Activated T-cell treated with anti-CD3 and anti-CD28 coated beads, Interleukin-2, amount 50 U/mL, for 1 hour (primary cell): Measurements from ENCODE around the gene IL1RAPL1.

Source experiments
- DNase-seq: peaks from one replicate; pipeline ENCODE4 v3.0.0-alpha.2; 2020

IL1RAPL1 gene

GRCh38 chrX:29545878-29546277, 958.6 kb downstream of the IL1RAPL1 start:
- no peak for DNase-seq

- no peak for DNase-seq
These were observed 960.6 kb downstream of the IL1RAPL1 start for GRCh38 chrX:29547877-29548276.

- no peak for DNase-seq
These were observed 966.3 kb downstream of the IL1RAPL1 start for GRCh38 chrX:29553542-29553941.

DNA sequence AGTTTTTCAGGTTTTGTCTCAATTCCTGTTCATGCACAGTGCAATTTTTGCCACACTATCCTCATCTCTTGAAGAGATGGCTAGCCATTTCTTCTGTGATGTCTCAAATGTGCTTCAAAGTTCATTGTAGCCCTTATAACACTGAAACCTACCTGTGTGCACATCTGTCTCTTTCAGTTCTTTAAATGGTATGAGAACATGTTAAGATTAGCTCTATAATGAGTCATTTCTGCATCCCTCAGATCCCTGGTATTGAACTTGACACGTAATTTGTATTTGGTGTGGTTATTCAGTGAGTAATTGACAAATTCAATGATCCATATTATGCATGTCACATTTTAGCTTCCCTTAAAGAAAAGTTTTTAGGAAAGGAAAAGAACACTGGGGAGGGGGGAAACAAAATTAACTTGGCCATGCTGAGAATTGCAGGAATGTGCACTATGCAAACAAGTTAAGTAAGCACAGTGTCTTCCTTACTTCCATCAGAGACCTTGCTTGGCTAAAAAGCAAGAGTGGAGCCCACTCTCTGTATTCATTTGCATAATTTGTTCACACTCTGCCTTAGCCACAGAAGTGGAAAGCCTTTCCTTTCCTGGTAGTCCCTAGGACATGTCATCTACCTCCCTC, 968.3 kb downstream of the IL1RAPL1 start:
- DNase-seq: no peak

DNA sequence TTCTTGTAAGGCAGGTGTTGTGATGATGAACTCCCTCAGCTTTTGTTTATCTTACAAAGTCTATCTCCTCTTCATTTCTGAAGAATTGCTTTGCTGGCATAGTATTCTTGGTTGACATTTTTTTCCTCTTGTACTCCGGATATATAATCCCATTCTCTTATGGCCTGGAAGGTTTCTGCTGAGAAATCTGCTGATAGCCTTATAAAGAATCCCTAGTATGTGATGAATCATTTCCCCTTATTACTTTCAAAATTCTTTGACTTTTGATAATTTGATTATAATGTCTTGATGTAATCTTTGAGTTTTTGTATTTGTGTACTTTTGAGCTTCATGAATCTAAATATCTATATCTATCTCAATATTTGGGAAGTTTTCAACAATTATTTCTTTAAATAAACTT, 972.8 kb downstream of the IL1RAPL1 start:
- DNase-seq: no peak

DNA sequence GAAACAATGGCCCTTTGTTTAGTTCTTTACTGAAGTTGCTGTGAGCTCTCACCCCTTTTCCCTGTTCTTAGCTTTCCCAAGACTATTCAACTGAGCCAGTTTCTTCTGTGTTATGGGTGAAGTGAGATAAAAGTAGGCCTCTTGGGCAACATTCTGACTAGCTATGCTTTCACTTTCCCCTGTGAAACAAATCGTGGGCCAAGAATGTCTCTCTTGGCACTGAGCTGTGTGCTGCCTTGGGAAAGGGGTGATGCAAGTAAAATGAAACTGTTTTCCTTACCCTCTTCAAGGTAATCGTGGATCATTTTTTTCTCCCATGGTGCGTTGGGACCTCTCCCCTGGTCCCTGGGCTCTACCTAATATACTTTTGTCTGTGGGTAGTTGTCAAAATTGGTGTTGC, 974.2 kb downstream of the IL1RAPL1 start:
- no peak for DNase-seq

DNA sequence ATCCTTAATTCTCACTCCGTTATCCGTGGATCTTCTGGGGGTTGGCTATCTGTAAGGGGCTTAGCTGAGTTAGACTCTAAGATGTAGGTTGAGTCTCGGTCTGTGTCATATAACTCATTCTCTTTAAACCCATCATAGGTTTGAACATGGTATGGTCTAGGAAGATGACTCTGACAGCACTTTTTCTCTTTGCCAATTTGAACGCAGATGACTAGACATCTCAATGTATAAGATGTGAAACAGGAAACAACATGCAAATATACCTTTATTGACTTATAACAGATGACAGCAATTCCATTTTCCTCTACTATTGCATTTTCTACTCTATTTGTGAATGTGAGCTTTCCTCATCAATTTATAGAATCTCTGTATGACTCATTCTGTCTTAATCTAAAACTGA, 993.3 kb downstream of the IL1RAPL1 start:
- no peak for DNase-seq

DNA sequence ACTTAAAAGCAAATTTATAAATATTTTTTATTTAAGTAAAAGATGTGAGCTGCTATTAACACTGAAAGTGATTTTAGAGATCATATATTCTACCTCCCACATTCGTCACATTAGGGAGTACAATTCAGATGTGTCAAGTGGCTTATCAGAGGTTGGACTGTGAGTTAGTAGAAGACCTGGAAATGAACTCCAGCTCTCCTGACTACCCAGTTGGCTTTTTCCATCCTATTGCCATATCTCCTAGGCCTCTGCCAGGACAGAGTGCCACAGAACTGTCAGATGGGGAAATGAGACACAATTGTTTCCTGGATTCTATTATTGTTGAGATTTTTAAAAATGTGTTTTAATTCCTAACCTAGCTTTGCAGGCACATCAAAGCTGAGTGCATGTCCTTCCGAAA, 994.0 kb downstream of the IL1RAPL1 start:
- no peak for DNase-seq

GRCh38 chrX:29587107-29587506, 999.9 kb downstream of the IL1RAPL1 start:
- no peak for DNase-seq

DNA sequence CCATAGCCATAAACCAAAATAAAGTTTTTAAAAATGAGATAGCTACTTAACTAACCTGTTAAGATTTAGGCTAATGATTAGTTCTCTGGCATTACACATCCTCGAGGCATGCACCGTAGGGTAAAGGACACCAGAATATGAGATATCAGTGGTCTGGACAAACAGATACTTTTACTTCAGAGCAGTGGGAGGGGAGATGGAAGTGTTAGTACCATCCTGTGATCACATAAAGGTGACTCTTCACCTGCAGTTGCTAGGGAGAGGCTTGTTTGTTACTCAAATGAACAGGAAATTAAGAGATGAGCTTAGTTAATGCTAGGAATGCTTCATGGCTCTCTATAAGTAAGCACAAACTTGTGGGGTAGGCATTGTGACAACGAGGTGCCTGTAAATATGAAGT, 1003.7 kb downstream of the IL1RAPL1 start:
- DNase-seq: no peak

DNA sequence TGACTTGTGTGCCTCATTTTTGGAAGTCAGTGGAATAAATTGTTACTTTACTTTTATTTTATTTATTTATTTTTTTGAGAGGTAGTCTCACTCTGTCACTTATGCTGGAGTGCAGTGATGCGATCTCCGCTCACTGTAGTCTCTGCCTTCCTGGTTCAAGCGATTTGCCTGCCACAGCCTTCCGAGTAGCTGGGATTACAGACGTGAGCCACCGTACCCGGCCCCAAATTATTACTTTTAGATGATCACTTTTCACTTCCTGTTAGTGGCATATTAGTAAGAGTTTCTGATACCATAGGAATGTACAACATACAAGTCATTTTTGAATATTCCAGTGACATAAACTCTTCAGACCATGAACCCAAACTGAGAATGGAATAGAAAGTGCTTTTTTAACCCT, 1017.1 kb downstream of the IL1RAPL1 start:
- DNase-seq: no peak

- no peak for DNase-seq
These were observed 1030.0 kb downstream of the IL1RAPL1 start for GRCh38 chrX:29617276-29617675.

DNA sequence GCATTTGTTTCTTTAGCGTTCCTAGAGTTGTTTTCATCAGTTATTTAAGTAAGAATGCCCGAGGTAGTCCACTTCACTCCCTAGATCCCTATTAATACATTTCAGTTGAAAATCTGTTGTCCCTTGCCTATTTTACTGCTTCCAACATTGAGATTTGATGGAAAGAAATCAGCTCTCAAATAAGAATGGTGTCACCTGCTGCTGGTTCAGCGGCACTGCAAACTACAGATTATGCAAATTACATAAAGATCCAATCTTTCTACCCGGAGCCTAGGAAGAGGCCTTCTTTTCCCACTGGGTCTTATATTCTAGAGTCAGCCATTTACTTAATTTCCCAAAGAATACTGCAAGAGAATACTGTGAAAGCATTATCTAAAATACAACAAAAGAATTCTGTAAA, 1030.5 kb downstream of the IL1RAPL1 start:
- no peak for DNase-seq

DNA sequence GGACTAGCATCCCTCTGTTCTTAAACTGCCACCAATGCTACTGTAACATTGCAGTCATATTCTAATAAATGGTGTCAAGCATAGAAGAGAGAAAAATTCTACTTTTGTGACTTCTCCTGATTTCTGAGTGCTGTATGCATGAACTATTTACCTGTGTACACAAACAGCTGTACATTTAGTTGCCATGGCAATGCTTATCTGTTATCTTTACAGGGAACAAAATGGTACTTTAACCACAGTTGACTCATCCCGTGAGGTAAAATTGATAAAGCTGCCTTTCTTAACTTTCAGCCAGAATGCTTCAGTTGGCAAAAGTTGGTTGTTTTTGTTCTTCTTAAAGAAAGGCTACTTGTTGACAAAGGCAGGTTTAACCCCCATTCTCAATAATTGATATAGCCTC, 1040.6 kb downstream of the IL1RAPL1 start:
- no peak for DNase-seq

DNA sequence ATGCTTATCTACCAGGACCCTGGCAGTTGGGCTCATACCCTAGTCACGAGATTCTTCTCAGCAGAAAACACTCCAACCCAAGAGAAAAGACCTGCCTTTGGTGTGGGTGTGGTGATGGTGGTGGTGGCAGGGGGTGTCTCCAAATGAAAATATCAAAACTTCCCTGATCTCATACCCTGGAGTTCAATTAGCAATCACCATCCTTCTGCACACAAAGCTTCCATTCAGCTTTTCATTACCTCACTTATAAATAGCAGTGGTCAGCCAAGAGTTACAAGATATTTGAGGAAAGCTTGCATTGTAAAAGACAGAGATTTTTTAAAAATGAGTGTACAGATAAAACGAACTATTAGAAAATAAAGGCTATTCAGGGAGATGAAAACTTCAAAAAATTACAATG, 1047.3 kb downstream of the IL1RAPL1 start:
- no peak for DNase-seq

DNA sequence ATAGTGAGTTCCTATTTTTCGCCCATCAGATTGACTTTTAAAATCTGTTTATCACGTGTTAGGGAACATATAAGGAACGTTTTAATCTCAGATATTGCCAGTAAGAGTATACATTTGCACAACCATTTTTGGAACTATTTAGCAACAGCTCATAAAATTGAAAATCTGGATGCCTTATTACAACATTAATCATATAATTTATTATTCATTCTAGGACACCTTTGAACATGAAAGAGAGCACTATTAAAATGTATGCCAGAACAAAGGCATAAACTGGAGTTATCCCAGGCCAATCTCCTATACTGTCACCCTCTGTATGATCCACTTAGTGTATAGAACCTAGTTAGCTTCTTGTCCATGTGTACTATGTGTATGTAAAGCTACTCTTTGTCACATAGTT, 1049.1 kb downstream of the IL1RAPL1 start:
- no peak for DNase-seq

GRCh38 chrX:29640106-29640505, 1052.9 kb downstream of the IL1RAPL1 start:
- DNase-seq: no peak

GRCh38 chrX:29641461-29641860, 1054.2 kb downstream of the IL1RAPL1 start:
- no peak for DNase-seq

GRCh38 chrX:29643181-29643580, 1055.9 kb downstream of the IL1RAPL1 start:
- no peak for DNase-seq

DNA sequence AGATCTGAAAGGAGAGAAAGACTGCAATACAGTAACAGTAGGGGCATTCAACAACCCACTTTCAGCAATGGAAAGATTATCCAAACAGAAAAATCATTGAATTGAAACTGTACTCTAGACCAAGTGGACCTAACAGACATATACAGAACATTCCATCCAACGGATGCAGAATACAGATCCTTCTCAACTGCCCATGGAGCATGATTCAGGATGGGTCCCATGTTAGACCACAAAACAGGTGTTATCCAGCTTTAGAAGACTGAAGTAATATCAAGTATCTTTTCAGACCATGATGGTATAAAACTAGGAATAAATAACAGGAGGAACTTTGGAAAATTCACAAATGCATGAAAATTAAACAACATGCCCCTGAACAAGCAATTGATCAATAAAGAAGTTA, 1060.9 kb downstream of the IL1RAPL1 start:
- DNase-seq: no peak

DNA sequence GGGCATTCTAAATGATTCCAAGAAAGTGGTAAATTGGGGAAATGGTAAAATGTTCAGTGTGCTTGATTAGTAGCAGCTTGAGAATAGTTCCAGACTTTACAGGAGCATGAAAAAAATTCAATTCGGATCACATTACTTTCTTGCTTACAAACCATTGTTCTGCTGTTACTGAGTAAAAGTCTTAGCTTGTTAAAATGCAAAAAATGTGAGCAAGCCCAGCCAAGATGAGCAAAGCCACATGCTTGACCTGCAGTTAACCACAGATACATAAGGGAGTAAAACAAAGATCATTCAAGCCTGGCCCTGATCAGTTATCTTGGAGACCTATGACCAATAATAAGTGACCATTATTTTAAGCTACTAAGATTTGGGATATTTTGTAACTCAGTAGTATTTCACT, 1065.2 kb downstream of the IL1RAPL1 start:
- no peak for DNase-seq

DNA sequence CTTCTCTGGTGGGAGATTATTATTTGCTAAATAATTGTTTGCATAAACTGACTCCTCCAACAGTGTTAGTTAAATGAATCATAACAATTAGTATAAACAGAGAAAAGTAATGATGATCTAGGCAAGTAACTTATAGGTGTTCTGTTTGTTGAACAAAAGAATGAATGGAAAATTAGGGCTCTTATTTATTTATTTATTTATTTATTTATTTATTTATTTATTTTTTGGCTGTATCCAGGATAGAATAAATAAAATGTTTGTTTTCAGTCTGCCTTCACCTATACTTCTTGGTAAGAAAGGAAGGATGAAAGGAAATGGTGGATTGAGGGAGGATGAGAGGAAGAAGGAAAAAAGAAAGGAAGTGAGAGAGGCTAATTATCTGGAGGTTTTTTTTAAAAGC, 1066.5 kb downstream of the IL1RAPL1 start:
- no peak for DNase-seq

DNA sequence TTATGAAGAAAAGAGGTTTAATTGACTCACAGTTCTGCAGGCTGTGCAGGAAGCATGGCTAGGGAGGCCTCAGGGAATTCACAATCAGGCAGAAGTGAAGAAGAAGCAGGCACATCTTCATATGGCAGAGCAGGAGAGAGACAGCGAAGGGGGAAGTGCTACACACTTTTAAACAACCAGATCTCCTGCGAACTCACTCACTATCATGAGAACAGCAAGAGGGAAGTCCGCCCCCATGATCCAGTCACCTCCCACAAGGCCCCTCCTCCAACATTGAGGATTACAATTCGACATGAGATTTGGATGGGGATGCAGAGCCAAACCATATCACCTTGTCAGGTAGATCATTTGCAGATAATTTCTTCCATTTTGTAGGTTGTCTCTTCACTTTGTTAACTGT, 1072.7 kb downstream of the IL1RAPL1 start:
- DNase-seq: no peak

- DNase-seq: no peak
These were observed 1074.0 kb downstream of the IL1RAPL1 start for GRCh38 chrX:29661290-29661689.

DNA sequence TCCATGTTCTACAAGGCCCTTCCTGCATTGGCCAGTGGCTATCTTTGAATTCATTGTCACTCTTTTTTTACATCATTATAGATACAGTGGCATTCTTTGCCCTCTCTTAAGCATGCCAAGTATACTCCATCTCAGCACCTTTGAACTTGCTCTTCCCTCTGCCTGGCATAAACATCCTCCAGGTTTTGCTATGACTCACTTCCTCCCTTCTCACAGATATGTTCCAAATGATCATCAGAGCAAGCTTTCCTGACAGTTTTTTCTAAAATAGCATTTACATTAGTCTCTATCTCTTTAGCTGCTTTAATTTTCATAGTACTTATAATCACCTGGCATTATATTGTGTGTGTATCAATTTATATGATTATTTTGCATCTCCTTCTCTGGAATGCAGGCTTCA, 1074.9 kb downstream of the IL1RAPL1 start:
- no peak for DNase-seq
